HEK293 (cell line): Measurements from ENCODE around the gene DHRS3.

Source experiments
- RBAK ChIP-seq: fragments of 450-650 bp; formaldehyde crosslinking; IDR thresholded peaks from 2 replicates; pipeline ENCODE4 v1.5.1; 2016; ENCODE audit warnings: missing biosample characterization, missing genetic modification characterization
- ZNF521 ChIP-seq: fragments of 450-650 bp; formaldehyde crosslinking; IDR thresholded peaks from 2 replicates; pipeline ENCODE4 v1.5.1; 2017; ENCODE audit warnings: missing biosample characterization, mild to moderate bottlenecking, missing genetic modification characterization
- ZSCAN30 ChIP-seq: fragments of 450-650 bp; IDR thresholded peaks from 2 replicates; pipeline ENCODE4 v1.5.1; 2018; ENCODE audit warnings: missing biosample characterization, mild to moderate bottlenecking, missing genetic modification characterization, moderate library complexity
- TF ChIP-seq, protein P1 (sequence below): fragments of 450-650 bp; formaldehyde crosslinking; IDR thresholded peaks from 2 replicates; pipeline ENCODE4 v1.5.1; 2016; ENCODE audit warnings: missing biosample characterization, missing genetic modification characterization

DNA sequence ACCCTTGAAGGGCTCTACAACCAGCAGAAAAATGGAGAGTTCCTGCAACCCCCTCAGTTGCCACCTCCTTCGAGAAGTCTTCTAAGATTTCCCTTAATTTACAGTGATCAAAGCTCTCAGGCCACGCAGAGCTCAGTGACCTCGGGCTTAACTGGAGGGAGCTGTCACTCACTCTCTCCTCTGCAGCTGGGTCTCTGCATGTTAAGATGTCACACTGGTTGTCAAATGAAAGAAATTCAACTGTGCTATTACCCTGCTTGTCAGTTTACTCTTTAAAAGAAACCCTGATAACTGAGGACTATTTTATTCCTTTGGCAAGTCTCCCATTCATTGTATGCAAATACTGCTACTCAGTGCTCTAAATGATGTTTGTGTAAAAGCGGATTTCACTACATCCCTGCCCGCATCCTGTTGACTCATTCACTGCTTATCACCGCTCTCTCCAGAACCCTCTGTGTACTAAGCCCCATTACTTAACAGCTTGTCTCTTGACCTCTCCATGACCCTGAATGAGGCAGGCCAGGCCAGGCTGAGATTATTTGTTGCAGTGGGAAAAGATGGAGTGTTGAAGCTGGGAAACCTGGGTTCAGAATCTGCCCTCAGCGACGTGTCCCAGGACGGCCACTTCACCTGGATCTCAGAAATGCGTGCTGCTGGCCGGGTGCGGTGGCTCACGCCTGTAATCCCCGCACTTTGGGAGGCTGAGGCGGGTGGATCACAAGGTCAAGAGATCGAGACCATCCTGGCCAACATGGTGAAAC, 13.7 kb downstream of the DHRS3 start:
- TF ChIP-seq, protein P1, sequence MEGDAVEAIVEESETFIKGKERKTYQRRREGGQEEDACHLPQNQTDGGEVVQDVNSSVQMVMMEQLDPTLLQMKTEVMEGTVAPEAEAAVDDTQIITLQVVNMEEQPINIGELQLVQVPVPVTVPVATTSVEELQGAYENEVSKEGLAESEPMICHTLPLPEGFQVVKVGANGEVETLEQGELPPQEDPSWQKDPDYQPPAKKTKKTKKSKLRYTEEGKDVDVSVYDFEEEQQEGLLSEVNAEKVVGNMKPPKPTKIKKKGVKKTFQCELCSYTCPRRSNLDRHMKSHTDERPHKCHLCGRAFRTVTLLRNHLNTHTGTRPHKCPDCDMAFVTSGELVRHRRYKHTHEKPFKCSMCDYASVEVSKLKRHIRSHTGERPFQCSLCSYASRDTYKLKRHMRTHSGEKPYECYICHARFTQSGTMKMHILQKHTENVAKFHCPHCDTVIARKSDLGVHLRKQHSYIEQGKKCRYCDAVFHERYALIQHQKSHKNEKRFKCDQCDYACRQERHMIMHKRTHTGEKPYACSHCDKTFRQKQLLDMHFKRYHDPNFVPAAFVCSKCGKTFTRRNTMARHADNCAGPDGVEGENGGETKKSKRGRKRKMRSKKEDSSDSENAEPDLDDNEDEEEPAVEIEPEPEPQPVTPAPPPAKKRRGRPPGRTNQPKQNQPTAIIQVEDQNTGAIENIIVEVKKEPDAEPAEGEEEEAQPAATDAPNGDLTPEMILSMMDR, result no peak
- TF ChIP-seq ZSCAN30 (tag by site-specific recombination), result no peak
- no peak for TF ChIP-seq RBAK (tag by site-specific recombination)
- TF ChIP-seq ZNF521 (tag by site-specific recombination), result no peak
